Tibial artery (tissue), 4 donors: ENCODE data around the gene BMF.

Source experiments
- DNase-seq, 2 donors: peaks; one replicate each; pipeline ENCODE4 v3.0.0-alpha.2; 2019
- H3K27ac ChIP-seq, 2 donors: fragments of 200-600 bp; sonication (generic) in 1 of 2; 1 replicate in 1 of 2; 2 replicates in 1 of 2; pipeline ENCODE4 v1.5.1; 2018 to 2019; ENCODE audit warnings: mild to moderate bottlenecking in 1 of 2
- H3K27me3 ChIP-seq, 2 donors: fragments of 200-600 bp; sonication (generic) in 1 of 2; one replicate each; pipeline versions ENCODE4 v1.5.1 to v1.6.0; 2016 to 2019
- H3K36me3 ChIP-seq, 3 donors: fragments of 200-600 bp; sonication (generic) in 2 of 3; one replicate each; pipeline ENCODE4 v1.5.1; 2016 to 2019; ENCODE audit warnings: mild to moderate bottlenecking in 2 of 3
- H3K4me1 ChIP-seq, 4 donors: fragments of 200-600 bp; sonication (generic) in 2 of 4; 1 replicate in 3 of 4; 2 replicates in 1 of 4; pipeline ENCODE4 v1.5.1; 2016 to 2019
- H3K4me3 ChIP-seq, 2 donors: fragments of 200-600 bp; sonication (generic) in 1 of 2; 1 replicate in 1 of 2; 2 replicates in 1 of 2; pipeline ENCODE4 v1.5.1; 2018 to 2019; ENCODE audit warnings: mild to moderate bottlenecking in 2 of 2
- H3K9me3 ChIP-seq, 3 donors: fragments of 200-600 bp; sonication (generic) in 1 of 3; one replicate each; pipeline ENCODE4 v1.5.1; 2016 to 2019
- intact Hi-C: fragments of 100-400 bp; cut with DNase I; formaldehyde crosslinking; loops from one replicate; pipeline ENCODE4 v1.15.0; 2023; ENCODE audit warnings: low total_unique reads
- TF ChIP-seq, protein P1 (sequence below), 2 experiments: fragments of 200-600 bp in 1 of 2; fragments of 450-650 bp in 1 of 2; IDR thresholded peaks; one replicate each; pipeline ENCODE4 v1.5.1; 2017 to 2019; ENCODE audit warnings: antibody characterized with exemption in 2 of 2, mild to moderate bottlenecking in 1 of 2, moderate library complexity in 1 of 2

The BMF gene

DNA sequence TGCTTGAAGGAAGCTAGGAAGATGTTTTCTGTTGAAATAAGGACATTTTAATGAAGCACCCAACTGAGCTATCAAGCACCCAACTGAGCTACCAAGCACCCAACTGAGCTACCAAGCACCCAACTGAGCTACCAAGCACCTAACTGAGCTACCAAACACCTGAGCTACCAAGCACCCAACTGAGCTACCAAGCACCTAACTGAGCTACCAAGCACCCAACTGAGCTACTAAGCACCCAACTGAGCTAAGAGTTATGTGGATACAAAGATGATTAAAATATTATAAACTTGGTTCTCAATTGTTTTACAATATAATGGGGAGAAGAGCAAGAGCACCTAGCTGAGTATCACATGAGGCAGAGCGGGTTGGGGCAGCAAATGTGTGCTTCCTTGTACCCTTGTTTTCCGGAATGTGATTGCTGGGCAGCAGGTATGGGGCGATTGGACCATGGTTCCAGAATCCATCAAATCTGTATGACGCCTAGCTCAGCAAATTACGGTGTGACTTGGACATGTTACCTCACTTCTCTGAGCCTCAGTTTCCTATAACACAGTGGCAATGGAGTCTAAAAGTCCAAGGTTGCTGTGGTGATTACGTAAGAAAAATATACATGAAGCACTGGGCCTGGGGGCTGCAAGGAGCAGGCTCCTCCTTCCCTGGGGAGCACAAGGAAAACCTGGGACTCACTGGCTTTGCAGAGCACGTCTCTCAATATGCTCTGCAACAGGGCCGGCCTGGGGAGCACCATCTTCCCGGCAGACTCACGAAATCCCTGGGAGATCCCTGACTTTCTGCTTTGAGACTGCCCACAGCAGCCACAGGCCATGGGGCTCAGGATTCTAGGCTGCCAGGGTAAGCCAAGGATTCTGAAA, 11.3 kb downstream of the BMF start:
- DNase-seq, result peak in 1 of 2 donors; percentile 29
- TF ChIP-seq, protein P1, sequence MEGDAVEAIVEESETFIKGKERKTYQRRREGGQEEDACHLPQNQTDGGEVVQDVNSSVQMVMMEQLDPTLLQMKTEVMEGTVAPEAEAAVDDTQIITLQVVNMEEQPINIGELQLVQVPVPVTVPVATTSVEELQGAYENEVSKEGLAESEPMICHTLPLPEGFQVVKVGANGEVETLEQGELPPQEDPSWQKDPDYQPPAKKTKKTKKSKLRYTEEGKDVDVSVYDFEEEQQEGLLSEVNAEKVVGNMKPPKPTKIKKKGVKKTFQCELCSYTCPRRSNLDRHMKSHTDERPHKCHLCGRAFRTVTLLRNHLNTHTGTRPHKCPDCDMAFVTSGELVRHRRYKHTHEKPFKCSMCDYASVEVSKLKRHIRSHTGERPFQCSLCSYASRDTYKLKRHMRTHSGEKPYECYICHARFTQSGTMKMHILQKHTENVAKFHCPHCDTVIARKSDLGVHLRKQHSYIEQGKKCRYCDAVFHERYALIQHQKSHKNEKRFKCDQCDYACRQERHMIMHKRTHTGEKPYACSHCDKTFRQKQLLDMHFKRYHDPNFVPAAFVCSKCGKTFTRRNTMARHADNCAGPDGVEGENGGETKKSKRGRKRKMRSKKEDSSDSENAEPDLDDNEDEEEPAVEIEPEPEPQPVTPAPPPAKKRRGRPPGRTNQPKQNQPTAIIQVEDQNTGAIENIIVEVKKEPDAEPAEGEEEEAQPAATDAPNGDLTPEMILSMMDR (IDR thresholded peaks at IDR 0.05), result no peak
- Histone ChIP-seq H3K27ac (peak overlapping the region; percentile 88 to 90), H3K4me1 (peaks cover 5 to 75% (median 60%) of the 10 kb centered on the region in 4 donors), H3K4me3 (no peak overlapping the region), H3K36me3 (no peaks in the 10 kb centered on the region), H3K27me3 (no peaks in the 10 kb centered on the region), H3K9me3 (no peaks in the 10 kb centered on the region)
- intact Hi-C loops, result no loop called here

DNA sequence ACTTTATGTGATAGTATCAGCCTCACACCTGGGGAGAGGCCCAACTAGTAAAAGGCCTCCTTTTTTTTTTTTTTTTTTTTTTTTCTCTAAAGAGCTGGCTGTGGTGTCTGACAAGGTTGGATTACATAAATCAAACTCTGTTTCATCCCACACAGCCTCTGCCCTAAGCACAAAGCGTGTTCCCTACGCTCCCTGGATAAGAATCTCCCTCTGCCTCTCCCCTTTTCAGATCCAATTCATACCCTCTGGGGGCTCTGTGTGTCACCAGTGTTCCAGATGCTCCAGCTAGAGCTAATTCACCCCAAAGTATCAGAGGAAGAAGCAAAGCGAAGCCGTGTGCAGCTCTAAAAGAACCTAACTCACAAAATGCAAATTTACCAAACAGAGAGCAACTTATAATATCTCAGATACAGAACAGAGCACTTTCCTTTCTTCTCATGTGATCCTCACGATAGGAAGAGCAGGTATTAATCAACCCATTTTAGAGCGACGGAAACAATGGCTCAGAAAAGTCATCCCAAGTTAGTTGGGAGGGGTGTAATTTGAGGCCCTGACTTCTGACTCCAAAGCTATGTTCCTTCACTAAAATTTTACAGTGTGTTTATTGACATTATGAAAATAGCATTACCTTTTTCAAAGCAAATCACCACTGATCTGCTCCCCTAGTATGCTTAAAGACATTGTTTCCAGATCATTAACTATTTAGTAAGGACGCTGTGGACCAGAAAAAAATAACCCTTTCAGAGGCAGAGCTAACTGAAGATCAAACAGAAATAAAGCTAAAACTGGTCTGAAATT, 12.4 kb downstream of the BMF start:
- no peak overlapping the region for H3K4me3 ChIP-seq
- TF ChIP-seq, protein P1 (IDR thresholded peaks at IDR 0.05), result no peak
- peaks cover 0 to 4% (median 0%) of the 10 kb centered on the region in 3 donors for H3K36me3 ChIP-seq
- intact Hi-C loops, result no loop called here
- H3K4me1 ChIP-seq, result peaks cover 0 to 75% (median 59%) of the 10 kb centered on the region in 4 donors
- no peaks in the 10 kb centered on the region for H3K27me3 ChIP-seq
- peak in 1 of 2 donors; percentile 13 for DNase-seq
- peak overlapping the region in 1 of 2 donors; percentile 90 for H3K27ac ChIP-seq
- no peaks in the 10 kb centered on the region for H3K9me3 ChIP-seq

DNA sequence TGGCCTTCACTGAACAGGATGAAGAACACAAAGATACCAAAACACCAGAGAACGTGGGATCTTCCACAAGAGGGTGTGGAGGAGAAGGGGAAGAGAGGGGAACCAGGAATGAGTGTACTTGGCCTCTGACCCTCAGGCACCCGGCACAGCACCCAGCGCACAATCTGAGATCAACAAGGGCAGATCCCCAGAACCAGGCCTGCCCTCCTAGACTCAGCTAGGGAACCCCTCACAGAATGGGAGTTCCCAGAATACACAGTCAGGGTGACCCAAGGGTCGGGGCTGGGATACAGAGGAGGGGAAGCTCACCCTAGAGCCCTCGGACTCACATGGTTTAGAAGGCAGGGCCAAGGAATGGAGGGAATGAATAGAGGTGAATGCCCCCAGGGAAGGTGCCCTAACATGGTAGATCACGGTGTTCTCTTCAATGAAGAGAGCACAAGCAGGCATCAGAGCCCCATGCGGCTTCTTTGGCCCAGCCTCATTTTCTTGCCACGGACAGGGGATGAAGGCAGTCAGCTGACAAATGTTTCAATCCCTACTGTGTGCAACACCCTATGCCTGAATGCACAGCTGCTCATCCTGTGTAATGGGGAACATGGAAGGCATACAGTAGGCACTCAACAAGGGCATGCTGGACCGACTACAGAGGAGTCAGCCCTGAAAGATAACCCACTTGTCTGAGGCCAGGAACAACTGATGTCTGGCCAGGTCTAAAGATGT, 13.1 kb downstream of the BMF start:
- peak in 1 of 2 donors; percentile 62 for DNase-seq
- Histone ChIP-seq H3K27ac (peak overlapping the region in 1 of 2 donors; percentile 20), H3K4me1 (peaks cover 0 to 75% (median 53%) of the 10 kb centered on the region in 4 donors)

DNA sequence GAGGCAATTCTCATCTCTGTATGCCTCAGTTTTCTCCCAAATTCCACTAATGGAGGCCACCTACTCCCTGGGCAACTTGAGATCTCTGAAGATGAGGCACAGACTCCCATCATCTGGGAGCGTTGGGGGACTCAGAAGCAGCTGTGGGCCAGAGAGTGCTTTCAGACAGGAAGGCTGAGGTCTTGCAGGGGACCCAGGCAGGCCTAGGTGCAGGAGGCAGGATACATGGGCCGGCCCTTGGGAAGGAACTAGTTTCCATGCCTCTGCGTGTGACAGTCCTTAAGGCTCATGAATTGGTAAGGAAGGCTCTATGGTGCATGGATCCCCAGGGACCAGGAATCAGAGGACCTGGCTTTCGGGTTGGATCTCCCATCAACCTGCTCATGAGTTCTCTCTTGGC, 14.5 kb downstream of the BMF start:
- TF ChIP-seq, protein P1 (IDR thresholded peaks at IDR 0.05), result no peak
- peak in 1 of 2 donors; percentile 51 for DNase-seq
- no peak overlapping the region for H3K4me3 ChIP-seq
- H3K36me3 ChIP-seq, result peaks cover 0 to 24% (median 4%) of the 10 kb centered on the region in 3 donors
- peaks cover 0 to 68% (median 44%) of the 10 kb centered on the region in 4 donors for H3K4me1 ChIP-seq
- H3K27me3 ChIP-seq, result no peaks in the 10 kb centered on the region
- intact Hi-C loops, result no loop called here
- no peaks in the 10 kb centered on the region for H3K9me3 ChIP-seq
- no peak overlapping the region for H3K27ac ChIP-seq

More for the DNA sequence above, 13.1 kb downstream of the BMF start:
- Histone ChIP-seq H3K36me3 (peaks cover 0 to 12% (median 4%) of the 10 kb centered on the region in 3 donors), H3K27me3 (no peaks in the 10 kb centered on the region), H3K4me3 (no peak overlapping the region), H3K9me3 (no peaks in the 10 kb centered on the region)
- TF ChIP-seq, protein P1 (IDR thresholded peaks at IDR 0.05), result no peak
- intact Hi-C loops, result no loop called here
